ENCODE results near the gene BAIAP2.

BAIAP2 gene

DNA sequence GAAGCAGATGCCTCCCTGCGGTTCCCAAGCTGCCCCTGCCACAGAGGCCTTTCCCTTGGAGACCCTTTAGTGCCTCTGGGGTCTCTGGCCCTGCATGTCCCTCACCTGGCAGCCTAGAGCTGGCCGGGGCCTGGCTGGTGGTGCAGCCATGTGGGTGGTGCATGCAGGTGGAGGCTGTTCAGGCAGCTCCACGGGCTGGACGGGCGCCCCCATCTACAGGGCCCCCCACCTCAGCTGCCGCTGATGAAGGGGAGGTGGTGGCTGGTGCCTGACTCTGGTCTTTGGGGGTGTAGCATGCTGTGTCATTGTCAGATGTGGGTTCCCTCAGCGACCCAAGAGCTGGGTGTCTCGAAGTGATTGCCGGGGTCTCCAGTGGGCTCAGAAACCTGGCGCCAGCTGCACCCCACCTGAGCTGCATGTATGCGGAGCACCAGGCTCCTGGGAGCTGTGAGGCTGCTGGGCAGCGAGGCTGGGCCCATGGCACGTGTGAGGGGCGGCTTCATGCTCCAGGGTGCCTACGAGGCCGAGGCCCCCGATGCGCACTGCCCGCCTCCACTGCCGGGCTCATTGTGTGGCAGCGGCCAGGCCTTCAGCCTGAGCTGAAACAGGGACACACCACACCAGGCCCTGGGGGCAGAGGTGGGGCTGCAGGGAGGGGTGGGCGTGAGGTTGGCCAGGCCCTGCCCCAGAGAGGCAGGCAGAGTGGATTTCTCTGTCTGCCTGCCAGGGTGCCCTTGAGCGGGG lies 57.0 kb downstream of the BAIAP2 start:
- DNase-seq: no peak

DNA sequence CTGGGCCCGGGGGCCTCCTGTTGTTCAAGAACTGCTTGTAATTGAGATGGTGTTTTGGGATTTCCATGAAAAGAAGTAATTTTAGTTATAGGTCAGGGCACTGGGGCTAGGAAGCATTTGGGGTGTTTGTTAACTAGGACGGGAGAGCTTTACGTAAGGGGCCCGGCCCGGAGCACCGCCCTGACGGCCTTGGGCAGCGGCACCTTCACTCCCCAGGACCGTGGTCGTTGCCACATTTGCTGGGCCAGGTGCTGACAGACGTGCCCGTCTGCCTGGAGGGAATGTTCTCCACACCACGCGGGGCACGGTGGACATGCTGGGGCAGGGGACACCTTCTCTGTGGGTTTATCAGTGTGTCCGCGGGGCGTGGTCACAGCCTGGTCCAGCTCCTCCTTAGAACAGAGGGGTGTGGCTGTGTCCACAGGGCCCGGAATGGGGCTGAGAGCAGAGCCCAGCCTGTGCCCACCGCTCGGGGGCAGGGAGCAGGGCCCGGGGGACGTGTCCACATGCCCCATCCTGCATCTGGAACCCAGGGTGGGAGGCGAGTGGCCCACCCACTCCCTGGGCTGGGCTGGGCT lies 57.7 kb downstream of the BAIAP2 start:
- no peak for DNase-seq

- no peak for DNase-seq
These were observed 58.9 kb downstream of the BAIAP2 start for GRCh38 chr17:81093619-81094508.

DNA sequence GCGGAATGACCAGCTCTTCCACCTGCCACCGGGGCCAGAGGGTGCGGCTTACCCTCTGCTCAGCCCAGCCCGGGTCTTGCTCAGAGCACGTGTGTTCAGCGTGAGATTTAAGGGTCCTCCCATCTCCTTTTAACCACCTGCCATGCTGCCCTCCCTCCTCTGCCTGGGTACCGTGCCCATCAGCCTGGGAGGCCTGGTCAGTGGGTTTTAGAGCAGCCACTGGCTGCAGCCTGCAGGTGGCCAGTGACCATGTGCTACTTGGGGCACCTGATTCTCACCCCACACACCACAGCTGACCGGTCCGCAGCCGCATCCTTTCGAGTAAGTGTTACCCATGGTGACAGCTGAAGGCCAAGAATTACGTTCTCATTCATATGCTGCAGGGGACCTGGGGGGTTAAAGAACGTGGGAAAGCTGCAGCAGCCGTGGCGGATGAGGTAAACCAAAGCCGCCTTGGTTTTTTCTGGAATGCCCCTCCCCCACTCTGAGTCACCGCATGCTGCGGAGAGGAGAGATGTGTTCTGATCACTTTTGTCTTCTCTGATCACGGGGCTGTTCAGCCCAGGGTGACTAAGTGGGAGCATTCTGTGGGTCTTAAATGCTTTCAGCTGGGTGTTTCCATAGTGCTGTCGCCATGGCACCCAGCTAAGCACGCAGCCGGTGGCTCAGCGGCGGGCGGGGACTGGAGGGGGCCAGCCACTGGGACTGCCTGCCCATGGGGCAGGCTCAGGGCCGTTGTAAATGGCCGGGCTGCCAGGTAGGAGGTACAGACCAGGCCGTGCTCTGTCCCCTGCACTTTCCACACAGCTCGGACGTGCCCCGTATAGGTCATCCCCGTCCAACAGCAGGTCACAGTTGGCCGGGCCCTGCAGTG lies 59.8 kb downstream of the BAIAP2 start:
- peak; percentile 57 to 88 for DNase-seq

- no peak for DNase-seq
These were observed 60.4 kb downstream of the BAIAP2 start for GRCh38 chr17:81095383-81095762.

GRCh38 chr17:81096741-81097133 lies 61.8 kb downstream of the BAIAP2 start:
- no peak for DNase-seq

- peak; percentile 59 to 76 for DNase-seq
These were observed 62.4 kb downstream of the BAIAP2 start for GRCh38 chr17:81097134-81097942.

DNA sequence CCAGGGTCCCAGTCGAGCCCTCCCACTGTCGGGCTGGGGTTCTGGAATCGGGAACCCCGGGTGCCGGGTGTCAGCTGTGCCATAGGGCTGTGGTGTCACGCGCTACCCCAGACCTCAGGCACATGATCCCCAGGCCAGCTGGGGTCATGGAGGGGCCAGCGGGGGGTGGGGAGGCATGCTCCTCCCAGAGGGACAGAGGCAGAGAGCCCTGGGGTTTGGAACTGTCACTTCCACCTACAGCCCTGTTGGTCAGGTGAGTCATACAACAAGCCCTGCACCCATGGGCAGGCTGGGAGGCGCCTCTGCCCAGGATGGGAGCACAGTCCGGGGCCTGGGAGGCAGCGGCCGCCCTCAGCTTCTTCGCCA lies 63.0 kb downstream of the BAIAP2 start:
- DNase-seq: peak; percentile 78 to 82

DNA sequence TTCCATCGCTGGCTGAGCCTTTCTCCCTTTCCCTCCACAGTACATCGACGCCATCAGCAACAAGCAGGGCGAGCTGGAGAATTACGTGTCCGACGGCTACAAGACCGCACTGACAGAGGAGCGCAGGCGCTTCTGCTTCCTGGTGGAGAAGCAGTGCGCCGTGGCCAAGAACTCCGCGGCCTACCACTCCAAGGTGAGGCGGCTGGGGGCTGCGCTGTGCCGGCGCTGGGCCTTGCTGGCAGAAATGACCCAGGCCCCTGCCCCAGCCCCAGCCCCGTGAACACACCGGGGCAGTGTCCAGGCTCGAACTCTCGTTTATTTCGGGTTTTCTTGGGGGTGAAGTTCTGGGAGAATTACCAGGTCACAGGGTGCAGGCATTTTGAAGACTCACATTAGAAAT lies 64.9 kb downstream of the BAIAP2 start:
- no peak for DNase-seq

DNA sequence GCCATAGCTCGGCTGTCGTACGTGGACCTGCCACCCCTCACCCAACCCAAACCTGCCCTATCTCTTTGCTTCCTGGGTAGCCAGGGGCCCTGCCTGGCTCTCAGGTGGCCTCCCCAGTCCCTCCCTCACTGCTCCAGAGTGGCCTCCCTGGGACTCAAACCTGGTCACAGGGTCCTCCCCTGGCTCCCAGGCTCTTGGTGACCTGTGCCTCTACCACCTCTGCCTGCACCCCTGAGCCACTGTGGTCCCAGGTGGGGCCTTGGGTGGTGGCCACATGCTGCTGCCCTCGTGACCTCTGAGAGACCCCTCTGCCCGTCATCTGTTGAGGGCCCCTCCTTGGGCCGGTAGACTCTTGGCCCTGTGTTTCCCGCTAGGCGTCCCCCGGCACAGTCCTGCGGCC lies 65.7 kb downstream of the BAIAP2 start:
- no peak for DNase-seq

DNA sequence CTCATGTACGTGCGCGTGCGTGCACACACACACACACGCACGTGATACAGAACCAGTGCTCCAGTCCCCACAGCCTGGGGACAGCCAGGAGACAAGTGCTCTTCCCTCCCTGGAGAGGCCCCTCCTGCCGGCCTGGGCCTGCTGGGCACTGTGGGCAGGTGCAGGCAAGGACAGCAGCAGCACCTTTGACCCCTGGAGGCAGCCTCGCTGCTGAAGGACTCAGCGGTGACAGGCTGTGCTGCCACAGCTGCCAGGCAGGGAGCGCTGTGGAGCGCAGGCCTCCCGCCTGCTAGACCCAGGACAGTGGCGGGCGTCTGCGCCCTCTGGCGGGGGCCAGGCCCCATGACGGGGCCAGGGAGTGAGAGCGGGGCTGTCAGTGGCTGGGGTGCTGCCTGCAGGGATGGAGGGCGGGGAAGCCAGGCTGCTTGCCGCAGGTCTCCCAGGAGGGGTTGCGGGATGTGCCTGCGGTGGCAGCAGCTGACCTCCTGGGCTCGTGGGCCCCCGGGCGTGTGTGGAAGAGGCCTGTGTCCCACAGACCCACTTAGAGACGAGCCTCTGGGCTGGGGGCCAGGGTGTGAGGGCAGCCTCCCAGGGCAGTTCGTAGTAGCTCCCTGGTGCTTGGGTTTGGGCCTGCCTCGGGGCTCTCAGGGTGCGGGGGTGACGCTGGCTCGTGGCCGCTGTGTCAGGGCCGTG lies 66.8 kb downstream of the BAIAP2 start:
- peak; percentile 68 to 93 for DNase-seq

DNA sequence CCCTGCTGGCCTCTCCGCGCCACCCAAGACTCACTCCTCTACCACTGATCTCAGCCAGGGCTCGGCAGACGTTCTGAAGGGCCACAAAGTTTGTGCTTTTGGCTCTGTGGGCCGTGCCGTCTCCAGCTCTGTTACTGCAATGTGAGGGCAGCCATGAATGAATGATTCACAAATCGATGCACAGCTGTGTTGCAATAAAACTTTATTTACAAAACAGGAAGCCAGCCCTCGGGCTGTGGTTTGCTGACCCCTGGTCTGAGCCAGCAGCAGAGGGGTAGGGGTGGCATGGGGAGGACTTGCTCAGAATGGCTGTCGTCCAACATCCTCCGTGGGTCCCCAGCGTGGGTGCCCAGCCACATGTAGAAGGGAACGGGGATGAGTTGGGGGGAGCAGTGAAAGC lies 67.4 kb downstream of the BAIAP2 start:
- peak in 1 of 2 donors; percentile 8 for DNase-seq

DNA sequence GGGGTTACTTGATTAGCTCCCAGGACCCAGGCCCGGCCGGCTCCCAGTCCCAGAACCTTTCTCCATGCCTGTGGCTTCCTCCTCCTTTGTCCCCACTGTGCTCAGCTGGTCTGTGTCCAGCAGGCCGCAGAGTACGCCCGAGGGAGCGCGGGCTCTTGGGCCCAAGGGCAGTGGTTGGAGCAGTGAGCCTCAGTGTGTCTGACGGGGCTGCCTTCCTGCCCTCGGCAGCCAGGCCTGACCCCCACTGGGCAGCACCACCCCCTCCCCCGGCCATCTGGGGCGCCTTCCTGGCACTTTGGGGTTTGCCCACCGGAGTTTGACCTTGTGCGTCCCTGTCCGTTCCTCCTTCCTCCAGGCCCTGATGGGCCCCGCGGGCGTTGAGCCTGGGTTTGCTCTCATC lies 67.9 kb downstream of the BAIAP2 start:
- no peak for DNase-seq

DNA sequence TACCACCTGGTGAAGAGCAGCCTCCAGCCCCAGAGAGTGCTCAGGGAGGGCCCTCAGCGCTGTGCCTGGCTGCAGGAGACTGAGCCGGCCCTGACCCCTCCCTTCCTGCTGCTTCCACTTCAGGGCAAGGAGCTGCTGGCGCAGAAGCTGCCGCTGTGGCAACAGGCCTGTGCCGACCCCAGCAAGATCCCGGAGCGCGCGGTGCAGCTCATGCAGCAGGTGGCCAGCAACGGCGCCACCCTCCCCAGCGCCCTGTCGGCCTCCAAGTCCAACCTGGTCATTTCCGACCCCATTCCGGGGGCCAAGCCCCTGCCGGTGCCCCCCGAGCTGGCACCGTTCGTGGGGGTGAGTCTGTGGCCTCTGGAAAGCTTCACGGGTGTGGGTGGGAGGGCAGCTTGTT lies 68.4 kb downstream of the BAIAP2 start:
- DNase-seq: no peak

DNA sequence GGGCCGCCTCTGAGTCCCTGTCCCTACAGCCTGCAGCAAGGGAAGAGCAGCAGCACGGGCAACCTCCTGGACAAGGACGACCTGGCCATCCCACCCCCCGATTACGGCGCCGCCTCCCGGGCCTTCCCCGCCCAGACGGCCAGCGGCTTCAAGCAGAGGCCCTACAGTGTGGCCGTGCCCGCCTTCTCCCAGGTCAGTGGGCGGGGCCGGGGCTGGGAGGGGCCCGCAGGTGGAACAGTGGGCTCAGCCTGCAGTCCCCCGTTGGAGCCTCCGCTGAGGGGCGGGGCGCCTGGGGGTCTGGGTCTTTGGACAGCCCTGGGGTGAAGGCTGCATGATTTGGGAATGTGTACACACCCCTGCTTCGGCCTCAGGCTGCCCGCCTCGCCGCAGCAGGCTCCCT lies 71.8 kb downstream of the BAIAP2 start:
- DNase-seq: no peak

GRCh38 chr17:81108220-81108619 lies 73.3 kb downstream of the BAIAP2 start:
- DNase-seq: no peak

DNA sequence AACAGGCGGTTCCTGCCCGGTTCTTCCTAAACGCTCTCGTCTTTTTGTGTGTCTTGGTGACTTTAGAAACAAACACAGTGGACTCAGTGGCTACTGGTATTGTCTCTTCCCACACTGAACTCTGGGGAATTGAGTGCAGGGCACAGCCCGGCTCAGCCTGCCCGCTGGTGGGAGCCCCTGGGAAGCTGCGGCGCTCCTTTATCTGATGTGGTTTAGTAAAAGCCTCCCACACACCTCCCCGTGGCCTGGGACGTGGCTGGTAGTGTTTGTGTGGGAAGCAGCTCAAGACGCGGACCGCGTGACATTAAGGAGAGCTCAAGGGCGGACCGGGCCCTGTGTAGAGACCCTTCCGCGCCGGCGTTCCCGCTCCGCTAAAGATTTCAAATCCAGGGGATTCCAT lies 75.0 kb downstream of the BAIAP2 start:
- no peak for DNase-seq

DNA sequence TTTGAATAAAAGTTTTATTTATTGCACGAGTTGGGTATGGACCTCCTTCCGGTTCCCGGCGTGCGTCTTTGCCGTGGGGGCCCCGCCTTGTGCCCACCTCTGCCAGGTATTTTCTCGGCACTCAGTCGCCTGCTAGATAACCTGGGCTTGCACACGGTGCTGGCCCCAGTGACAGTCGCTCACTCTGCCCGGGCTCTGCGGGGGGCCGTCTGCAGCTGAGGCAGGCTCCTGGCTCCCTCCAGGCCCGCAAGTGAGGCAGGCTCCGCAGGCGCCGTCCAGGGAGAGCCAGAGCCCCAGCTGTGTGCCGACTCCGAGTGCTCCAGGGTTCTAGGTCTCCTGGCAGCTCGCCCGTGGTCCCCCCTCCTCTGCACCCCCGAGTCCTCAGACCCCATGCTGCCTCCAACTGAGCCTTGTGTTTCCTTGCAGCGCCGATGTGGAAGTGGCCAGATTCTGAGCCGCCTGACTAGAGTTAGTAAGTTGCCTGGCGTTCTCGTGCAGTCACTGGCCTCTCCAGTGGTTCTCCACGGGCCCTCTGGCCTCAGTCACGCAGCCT lies 75.6 kb downstream of the BAIAP2 start:
- no peak for DNase-seq

- DNase-seq: no peak
These were observed 76.1 kb downstream of the BAIAP2 start for GRCh38 chr17:81111066-81111465.

DNA sequence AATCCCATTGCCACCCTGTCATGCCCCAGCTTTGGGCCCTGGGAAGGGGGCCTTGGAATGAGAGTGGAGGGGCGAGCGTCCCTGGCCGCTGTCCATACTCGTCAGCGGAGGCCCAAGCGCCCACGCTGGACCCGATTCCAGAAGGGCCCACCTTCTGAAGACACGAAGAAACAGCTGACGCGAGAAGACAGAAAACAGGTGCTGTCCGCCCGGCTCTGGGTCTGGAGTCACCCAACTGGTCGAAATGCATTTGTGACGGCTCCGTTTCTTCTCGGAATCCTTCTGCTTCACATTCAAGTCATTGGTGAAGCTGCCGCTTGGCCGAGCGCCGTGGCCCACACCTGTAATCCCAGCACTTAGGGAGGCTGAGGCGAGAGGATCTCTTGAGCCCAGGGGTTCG lies 77.5 kb downstream of the BAIAP2 start:
- no peak for DNase-seq

GRCh38 chr17:81113158-81113724 lies 78.3 kb downstream of the BAIAP2 start:
- DNase-seq: no peak

All from inflammatory macrophage treated with lipopolysaccharide for 1 hour (primary cell).